Neural crest cell (in vitro differentiated cells): ENCODE data around the gene TNRC6C. TPM values are rescaled to one million over a fixed set of nuclear protein-coding genes. Genes with fewer than 3 reads are reported as not detected.
"Not testable (repeated sequence)": the region's sequence is repeated elsewhere in the genome, so short reads cannot be mapped to it uniquely, and the experiment has no call there.

Experiments used
- DNase-seq: peaks from one replicate; pipeline ENCODE4 v3.0.0; 2021; ENCODE audit warnings: low read depth, mixed read lengths, low spot score
- H3K27ac Mint-ChIP-seq: one replicate; pipeline ENCODE4 v1.8.0; 2021; ENCODE audit warnings: mild to moderate bottlenecking, mixed read lengths; ENCODE audit not compliant: unreplicated experiment
- H3K27me3 Mint-ChIP-seq: 2 replicates; pipeline ENCODE4 v1.8.0; 2021; ENCODE audit warnings: low read depth, mild to moderate bottlenecking, mixed read lengths
- H3K36me3 Mint-ChIP-seq: 2 replicates; pipeline ENCODE4 v1.8.0; 2021; ENCODE audit warnings: low read depth, mild to moderate bottlenecking, mixed read lengths
- H3K4me1 Mint-ChIP-seq: 2 replicates; pipeline ENCODE4 v1.8.0; 2021; ENCODE audit warnings: mixed read lengths
- H3K4me3 Mint-ChIP-seq: one replicate; pipeline ENCODE4 v1.8.0; 2021; ENCODE audit warnings: mild to moderate bottlenecking, mixed read lengths
- H3K9me3 Mint-ChIP-seq: 2 replicates; pipeline ENCODE4 v1.8.0; 2021; ENCODE audit warnings: mixed read lengths
- CTCF ChIP-seq: fragments of 200-600 bp; sonication (generic); conservative IDR thresholded peaks from 2 replicates; pipeline ENCODE4 v1.5.0; 2021; ENCODE audit warnings: antibody characterized with exemption, mild to moderate bottlenecking
- total RNA-seq: library from RNA; stranded (reverse); gene quantifications from 2 replicates; pipeline ENCODE4 v1.2.1, GENCODE V29; 2021

The TNRC6C gene
- total RNA-seq, 1 donor from 2014 or later = 40.5 TPM

DNA sequence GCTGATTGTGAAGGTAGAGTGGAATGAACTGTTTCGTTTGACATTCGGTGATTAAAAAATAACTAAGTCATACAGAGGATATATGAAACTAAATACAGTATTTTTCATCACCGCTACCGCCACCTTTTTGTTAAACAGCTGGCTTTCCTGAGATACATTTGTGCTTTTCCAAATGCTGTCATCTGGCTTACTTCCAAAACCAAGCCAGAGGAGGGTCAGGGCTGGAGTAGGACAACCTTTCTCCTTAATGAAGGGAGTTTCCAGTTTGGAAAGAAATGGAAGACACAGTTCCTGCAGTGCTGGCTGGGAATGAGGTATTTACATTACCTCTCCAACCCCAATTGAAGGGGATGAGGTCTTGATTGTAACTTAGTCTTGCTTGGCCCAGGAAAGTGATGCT, 3.2 kb downstream of the TNRC6C start:
- Mint-ChIP-seq H3K9me3 (no peaks in the 10 kb centered on the region), H3K4me3 (peak overlapping the region; percentile 65), H3K4me1 (peaks cover 62% of the 10 kb centered on the region), H3K36me3 (no peaks in the 10 kb centered on the region), H3K27me3 (peaks cover 10% of the 10 kb centered on the region), H3K27ac (no peak overlapping the region)
- DNase-seq = no peak
- no peak for TF ChIP-seq CTCF

DNA sequence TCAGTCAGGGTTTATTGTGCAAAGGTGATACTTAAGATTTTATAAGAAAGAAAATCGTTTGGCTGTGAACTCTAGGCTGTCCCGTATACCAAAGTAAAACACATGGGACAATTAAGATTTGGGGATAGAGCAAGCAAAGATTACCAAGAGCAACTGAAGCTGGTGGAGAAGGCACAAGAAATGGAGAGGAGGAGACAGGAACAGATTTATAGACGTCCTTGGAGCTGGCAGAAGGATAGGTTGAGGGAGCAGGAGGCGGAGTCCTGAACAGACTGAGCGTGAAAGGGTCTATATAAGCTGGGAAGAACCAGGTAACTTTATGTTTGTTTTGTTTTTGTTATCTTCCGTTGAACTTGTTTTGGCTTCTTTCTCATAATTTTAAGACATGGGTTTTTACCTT, 3.8 kb downstream of the TNRC6C start:
- no peak for TF ChIP-seq CTCF
- H3K9me3 Mint-ChIP-seq = no peaks in the 10 kb centered on the region
- H3K36me3 Mint-ChIP-seq = no peaks in the 10 kb centered on the region
- peak overlapping the region; percentile 4 for H3K27ac Mint-ChIP-seq
- H3K4me1 Mint-ChIP-seq = peaks cover 58% of the 10 kb centered on the region
- peak overlapping the region; percentile 49 for H3K4me3 Mint-ChIP-seq
- no peak for DNase-seq
- peaks cover 4% of the 10 kb centered on the region for H3K27me3 Mint-ChIP-seq

DNA sequence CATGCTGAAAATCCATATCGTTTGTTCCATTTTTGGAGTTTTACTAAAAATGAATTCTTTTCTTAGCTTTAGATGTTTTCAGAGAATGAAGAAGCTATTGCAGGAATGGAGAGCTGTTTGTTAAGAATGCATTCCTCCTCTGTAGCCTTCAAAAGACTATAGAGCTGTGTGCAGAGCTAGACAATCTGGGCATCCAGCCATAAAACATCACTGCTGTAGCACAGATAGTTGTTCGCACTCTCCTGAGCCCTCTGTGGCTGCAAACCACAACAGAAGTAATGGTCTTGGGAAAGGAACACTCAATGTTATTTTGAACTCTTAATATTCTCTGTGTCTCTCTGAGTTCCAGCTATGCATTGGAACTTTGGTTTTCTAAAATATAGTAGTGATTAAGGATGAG, 4.9 kb downstream of the TNRC6C start:
- H3K9me3 Mint-ChIP-seq = no peaks in the 10 kb centered on the region
- peaks cover 55% of the 10 kb centered on the region for H3K4me1 Mint-ChIP-seq
- no peak for DNase-seq
- peak overlapping the region; percentile 68 for H3K4me3 Mint-ChIP-seq
- no peak for TF ChIP-seq CTCF
- no peaks in the 10 kb centered on the region for H3K27me3 Mint-ChIP-seq
- no peak overlapping the region for H3K27ac Mint-ChIP-seq
- no peaks in the 10 kb centered on the region for H3K36me3 Mint-ChIP-seq

GRCh38 chr17:77965352-77965751, 6.8 kb downstream of the TNRC6C start:
- H3K4me1 Mint-ChIP-seq = peaks cover 51% of the 10 kb centered on the region
- DNase-seq = no peak
- H3K9me3 Mint-ChIP-seq = no peaks in the 10 kb centered on the region
- H3K27ac Mint-ChIP-seq = no peak overlapping the region
- no peak for TF ChIP-seq CTCF
- H3K27me3 Mint-ChIP-seq = no peaks in the 10 kb centered on the region
- no peaks in the 10 kb centered on the region for H3K36me3 Mint-ChIP-seq
- H3K4me3 Mint-ChIP-seq = no peak overlapping the region

DNA sequence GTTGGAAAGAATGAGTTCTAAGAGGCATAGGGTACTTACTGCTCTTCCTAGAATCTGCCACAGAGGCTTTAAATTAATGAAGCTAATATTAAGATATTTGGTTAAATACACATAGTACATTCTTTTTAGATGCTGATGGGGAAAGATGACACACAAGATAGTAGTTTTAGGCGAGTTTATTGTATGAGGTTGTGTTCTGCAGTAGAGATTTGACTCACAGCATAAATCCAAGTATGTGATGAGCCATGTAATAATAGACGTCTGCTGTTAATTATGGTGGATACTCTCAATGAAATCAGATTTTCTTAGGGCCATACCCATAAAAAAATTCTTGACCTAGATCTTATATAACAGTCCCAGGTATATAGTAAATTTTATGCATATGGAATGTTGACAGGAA, 8.0 kb downstream of the TNRC6C start:
- Mint-ChIP-seq H3K4me1 (peaks cover 48% of the 10 kb centered on the region), H3K9me3 (no peaks in the 10 kb centered on the region), H3K27ac (no peak overlapping the region), H3K27me3 (no peaks in the 10 kb centered on the region), H3K4me3 (no peak overlapping the region), H3K36me3 (no peaks in the 10 kb centered on the region)
- TF ChIP-seq CTCF = no peak
- no peak for DNase-seq

- TF ChIP-seq CTCF = no peak
- Mint-ChIP-seq H3K27ac (no peak overlapping the region), H3K36me3 (no peaks in the 10 kb centered on the region), H3K27me3 (no peaks in the 10 kb centered on the region), H3K9me3 (no peaks in the 10 kb centered on the region), H3K4me1 (peaks cover 41% of the 10 kb centered on the region), H3K4me3 (no peak overlapping the region)
- no peak for DNase-seq
These were observed 10.3 kb downstream of the TNRC6C start for GRCh38 chr17:77968788-77969187.

- not testable (repeated sequence) for H3K27me3 Mint-ChIP-seq, H3K9me3 Mint-ChIP-seq, H3K36me3 Mint-ChIP-seq, DNase-seq, H3K27ac Mint-ChIP-seq, H3K4me3 Mint-ChIP-seq
- peaks cover 14% of the 10 kb centered on the region for H3K4me1 Mint-ChIP-seq
These were observed 13.8 kb downstream of the TNRC6C start for GRCh38 chr17:77972271-77972670.
